ENCODE measurements around the gene UBAC2.

UBAC2 gene

DNA sequence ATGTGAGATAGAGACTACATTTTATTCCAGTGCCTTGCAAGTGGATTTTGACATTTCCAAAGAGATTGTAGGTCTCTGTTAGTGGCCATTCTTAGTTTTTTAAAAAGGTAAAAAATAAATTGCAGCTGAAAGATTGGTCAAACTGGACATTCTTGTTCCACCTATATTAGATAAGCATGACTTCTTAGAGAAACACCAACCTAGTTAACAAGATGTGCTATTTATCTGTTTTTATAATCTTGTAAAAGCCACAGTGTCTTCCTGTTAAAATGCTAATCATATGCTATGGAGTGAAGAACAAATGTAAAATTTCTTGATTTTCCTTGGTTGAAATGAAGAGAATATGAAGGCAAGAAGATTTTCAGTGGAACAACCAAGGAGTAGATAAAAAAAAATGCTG lies 140.0 kb downstream of the UBAC2 start:
- no peak for DNase-seq (ENCODE audit: low read depth in 2 of 2)

DNA sequence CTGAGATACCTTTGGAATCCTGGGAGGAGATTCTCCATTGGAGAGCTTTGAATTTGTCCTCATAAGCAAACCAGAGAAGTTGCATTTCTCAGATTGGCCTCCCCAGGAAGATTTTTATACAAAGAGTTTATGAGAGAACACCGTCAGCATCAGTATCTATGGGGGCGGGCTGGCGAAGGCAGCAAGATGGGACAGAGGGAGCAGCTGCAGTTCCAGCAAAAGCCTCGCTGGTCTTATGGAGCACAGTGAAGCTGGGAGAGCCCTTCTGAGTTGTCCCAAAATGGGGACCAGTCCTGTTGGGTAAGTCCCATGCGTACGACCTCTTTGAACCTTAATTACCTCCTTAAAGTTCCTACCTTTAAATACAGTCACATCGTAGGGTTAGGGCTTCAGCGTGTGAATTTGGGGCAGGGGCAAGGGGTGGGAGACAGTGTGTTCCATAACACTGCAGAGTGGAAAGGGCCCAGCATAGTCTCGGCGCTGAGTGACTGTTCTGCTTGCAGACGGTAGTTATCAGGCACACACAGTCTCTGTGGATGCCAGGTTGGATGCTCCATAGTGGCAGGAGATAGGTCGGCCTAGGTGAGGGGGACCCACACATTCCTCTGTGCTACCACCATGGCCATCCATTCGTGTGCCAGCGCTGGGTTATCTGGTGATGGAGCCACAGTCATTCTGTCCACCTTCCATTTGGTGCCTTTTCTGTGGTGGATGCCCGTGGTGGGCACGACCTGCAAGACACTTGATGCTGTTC lies 141.5 kb downstream of the UBAC2 start:
- DNase-seq (ENCODE audit: low read depth in 2 of 2): no peak

DNA sequence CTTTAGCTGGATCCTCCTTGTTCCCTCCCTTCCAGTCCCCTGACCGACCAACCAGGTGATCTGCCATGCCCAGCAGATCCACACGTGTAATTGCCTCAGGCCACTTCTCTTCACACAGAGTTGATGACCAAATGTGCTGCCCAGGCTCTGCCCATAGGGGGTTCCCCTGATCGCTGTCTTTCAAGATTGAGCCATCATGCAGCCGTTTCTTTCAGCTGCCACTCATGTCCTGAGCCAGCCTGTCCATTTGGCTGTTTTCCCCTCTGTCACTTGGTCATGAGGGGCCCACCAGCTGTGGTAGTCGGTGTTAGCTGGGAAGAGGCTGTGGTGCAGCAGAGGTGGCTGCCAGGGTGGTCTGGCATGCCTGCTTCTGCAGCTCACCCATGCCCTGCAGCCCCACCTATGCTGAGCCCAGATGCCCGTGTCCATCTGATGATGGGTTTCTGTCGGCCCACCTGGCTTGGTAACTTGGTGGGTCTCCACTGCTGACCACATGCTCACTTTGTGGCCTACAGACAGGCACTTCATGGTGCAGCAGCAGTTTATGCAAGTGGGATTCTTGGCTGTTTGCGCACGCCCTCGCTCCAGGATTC lies 142.2 kb downstream of the UBAC2 start:
- no peak for DNase-seq (ENCODE audit: low read depth in 2 of 2)

DNA sequence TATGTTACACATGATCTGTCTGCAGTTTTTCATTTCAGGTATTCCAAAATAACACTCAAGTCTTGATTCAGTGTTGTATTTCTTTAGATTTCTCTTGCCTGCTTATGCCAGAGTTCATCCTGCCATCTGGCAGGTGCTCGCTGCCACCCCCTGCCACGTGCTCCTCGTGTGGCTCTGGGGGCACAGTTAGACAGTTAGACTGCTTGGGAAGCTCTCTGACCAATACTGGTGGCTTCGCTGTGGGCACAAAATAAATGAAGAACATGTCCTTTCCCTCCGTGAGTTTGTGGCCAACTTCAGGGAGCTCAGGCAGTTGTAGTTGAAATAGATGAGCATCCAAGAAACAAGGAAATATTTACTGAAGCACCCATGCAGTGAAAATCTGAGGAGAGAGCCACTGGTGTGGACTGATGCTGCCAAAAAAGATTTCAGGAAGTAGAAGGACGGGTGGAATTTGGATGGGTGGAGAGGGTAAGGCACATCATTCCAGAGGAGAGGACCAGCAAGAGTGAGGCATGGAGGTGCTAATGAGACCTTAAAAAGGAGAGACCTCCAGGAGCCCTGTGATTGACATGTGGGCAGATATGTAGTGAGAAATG lies 144.1 kb downstream of the UBAC2 start:
- no peak for DNase-seq (ENCODE audit: low read depth in 2 of 2)

DNA sequence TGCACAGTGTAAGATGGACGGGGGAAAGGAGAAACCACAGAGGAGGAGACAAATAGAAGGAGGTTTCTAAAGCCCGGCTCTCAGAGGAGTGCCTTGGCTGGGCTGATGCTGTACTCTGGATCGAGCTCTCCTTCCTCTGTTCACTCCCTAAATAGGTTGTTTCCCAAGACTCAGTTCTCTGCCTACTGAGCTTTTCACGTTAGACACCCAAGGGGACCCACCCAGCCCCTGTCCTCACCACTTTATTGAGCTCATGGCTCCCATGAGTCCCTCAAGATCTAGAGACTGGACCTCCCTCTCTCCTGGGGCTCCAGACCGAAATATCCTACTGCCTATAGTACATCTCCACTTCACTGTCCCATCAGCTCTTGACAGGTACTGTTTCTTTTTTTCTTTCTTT lies 144.7 kb downstream of the UBAC2 start:
- no peak for DNase-seq (ENCODE audit: low read depth in 2 of 2)

DNA sequence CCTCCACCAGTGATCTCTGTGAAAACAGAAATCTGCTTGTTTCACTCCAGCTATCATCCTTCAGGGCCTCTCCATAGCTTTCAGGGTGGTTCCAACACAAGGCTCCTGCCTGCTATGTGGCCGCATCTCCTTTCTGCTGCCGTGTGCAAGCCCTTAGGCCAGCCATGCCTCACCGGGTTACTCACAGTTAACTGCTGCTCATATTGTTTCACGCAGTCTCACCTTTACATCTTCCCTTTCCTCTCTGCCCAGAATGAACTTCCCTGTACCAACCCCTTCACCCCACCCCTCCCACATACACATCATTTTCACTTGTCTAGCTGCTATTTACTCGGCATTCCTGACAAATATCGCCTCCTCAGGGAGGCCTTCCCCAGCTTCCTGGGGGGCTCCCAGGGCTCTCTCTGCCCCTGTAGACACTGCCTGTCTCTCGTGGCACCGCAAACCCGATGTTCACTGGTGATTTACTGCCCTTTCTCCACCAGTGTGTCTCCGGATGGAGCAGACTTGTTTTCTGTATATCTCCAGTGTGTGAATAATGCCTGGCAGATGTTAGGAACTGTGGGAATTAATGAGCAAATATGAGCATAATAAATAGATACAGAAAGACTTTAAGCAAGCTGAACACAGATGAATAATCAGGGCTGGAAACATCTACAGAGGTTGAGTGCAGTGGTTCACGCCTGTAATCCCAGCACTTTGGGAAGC lies 145.8 kb downstream of the UBAC2 start:
- DNase-seq (ENCODE audit: low read depth in 2 of 2): no peak

DNA sequence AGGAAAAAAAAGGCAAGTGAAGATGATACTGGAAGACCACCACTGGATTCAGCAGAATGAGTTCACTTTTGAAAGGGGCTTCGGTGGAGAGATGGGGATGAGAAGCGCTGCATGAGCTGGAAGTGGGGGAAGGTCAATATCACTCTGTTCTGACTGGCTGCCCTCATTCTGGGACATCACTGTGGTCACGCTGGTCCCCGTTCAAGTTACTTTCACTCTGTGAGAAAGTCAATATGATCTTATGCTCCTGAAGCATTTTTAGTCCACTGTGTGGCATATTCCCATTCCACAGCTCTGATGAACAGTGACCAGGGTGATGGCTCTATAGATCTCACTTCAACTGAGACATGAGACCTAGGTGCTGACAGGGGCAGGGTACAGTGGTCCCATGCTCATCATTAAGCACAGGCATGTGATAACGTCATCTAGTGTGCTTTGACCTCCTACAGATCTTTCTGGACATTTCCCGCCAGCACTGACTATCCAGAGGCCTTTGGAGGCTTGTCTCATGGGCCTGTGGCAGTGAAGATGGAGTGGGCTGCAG lies 146.8 kb downstream of the UBAC2 start:
- DNase-seq (ENCODE audit: low read depth in 2 of 2): no peak

DNA sequence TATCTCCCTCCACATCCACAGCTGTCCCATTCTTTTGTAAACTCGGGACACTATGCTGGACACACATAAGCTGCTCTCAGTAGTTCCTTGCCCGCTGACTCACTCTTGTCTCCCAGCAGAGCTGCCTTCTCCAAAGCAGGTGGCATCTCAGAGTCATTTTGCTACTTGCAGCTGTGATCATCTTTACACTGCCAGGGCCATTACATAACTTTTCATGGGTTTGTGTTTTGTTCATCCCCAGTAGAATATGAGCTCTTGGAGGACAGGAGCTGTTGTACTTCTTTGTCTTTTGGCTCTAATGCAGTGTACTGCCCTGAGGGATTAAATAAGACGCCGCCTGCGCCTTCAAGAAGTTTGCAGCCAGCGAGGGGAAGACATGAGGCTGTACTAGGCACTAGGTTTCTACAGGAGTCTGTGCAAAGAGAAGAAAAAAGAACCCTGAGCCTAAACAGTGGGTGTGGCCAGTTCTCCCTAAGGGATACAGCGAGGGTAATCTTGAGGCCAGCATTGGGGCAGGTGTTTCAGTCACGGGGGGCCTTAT lies 147.3 kb downstream of the UBAC2 start:
- DNase-seq (ENCODE audit: low read depth in 2 of 2): no peak

DNA sequence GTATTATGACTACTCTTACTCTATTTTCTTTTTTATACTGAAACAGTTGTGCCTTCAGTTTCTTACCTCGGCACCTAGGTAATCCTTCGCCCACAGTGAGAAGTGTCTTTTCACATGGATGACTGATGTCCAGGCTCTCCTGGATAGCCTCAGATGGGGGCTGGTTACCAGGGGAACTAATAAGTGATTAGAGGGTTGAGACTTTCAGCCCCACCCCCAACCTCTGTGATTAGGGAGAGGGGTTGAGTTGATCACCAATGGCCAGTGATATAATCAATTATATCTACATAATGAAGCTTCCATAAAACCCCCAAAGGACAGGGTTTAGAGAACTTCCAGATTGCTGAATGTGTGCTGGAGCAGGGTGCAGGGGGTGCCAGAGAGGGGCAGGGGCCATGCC lies 149.5 kb downstream of the UBAC2 start:
- no peak for DNase-seq (ENCODE audit: low read depth in 2 of 2)

DNA sequence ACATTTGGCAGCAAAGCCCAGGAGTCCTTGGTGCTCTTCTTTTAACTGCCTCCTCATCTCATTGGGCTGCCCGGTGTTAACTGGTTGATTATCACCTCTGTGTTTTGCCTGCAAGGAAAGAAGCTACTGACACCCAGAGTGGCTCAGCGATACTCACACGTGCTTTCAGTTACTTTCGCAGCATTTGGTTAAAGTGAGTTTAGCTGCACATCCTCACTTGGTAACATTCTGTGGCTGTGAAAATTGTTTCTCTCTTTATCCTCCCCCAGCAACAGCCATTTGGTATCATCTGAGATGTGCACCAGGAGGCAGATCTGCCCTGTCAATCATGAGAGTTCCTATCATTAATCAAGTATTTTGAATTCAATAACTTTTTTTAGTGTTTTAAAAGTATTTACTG lies 151.1 kb downstream of the UBAC2 start:
- no peak for DNase-seq (ENCODE audit: low read depth in 2 of 2)

DNA sequence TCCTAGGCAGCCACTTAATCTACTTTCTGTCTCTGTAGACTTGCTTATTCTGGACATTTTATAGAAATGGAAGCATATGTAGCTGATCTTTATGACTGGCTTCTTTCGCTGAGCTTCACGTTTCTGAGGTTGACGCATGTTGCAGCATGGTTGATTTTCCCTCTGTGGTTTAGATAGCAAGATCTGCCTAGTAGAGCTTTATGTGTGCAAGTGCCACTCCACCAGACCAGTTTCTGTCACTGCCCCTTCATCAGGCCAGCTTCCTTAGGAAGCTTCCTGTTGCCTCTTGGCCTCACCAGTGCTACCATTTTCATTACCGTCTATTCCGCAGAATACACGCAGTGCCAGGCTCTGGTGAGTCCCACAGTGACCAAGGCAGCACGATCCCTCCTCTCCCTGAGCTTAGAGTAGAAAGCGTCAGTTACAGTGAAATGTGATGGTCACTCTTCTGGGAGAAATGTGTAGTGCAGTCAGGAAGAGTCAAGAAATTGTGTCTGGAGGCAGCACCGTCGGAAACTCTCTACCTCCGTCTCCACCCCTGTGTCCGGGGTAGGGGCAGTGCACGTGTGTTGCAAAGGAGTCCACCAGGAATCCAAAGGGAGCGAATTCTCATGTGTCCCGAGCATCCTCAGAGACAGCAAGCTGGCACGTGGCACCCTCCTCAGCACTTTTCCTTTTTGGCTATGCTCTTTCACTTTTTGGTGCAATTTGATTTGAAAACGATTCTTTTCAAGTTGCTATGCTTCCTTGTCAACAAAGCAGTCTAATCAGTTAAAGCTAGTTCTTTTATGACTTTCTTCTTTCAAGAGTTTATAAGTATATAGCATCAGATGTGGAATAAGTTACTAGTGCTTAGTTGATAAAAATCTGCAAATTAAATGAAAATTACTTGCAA lies 151.9 kb downstream of the UBAC2 start:
- no peak for DNase-seq (ENCODE audit: low read depth in 2 of 2)

DNA sequence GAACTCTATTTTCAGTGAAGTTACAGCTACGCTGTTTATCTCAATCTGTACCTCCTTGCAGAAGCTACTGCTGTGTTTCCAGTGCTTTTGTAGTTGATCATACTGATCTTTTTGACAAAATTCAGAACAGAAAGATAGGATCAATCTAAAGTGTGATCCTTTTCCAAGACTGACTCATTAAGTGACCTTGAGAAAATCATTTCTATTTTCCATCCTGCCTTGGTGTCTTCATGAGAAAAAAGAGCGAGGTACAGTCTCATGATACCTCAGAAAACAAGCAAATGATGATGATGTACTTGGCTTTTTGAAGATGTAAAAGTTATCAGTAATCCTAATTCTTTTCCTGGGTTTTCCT lies 152.6 kb downstream of the UBAC2 start:
- DNase-seq (ENCODE audit: low read depth in 2 of 2): no peak

DNA sequence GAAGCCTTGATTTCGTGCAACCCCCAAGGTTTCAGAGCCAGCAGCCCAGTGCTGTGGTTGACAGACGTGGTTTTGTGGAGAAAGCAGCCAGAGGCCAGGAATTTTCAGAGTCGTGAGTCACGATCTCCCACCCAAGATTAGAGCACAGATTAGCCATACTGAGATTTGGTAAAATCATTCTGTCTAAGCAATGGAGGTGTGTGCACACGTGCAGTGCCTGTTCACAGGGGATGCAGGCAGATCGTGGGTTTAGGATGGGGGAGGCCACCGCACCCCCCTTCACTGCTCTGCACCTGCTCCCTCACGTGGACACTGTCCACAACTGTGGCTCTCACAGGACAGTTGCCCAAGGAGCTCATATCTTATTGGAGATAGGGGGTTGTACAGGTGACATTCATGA lies 153.2 kb downstream of the UBAC2 start:
- no peak for DNase-seq (ENCODE audit: low read depth in 2 of 2)

DNA sequence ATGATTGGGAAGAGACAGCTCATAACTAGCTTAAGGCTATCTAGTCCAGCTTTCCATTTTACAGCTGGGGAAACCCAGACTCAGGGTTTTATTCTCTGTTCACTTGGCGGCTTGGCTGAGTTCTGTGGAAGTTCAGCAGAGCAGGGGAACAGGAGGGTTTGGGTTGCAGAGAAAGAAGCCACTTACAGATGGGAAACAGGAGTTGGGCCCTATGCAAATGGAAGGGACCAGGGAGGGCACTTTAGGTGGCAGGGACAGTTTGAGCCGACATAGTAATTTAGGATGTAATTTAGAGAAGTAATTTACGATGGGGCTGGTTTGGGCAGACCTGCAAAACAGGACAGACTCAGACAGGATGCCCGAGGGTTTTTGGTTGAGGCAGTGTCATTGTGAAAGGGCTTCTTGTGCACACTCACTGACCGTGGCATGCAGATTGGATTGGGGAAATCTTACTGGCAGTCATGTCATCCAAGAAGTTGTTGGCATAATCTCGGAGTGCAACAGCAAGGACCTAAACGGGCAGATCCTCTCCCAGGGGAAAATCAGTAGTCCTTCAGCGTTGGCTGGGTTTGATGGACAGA lies 153.8 kb downstream of the UBAC2 start:
- no peak for DNase-seq (ENCODE audit: low read depth in 2 of 2)

DNA sequence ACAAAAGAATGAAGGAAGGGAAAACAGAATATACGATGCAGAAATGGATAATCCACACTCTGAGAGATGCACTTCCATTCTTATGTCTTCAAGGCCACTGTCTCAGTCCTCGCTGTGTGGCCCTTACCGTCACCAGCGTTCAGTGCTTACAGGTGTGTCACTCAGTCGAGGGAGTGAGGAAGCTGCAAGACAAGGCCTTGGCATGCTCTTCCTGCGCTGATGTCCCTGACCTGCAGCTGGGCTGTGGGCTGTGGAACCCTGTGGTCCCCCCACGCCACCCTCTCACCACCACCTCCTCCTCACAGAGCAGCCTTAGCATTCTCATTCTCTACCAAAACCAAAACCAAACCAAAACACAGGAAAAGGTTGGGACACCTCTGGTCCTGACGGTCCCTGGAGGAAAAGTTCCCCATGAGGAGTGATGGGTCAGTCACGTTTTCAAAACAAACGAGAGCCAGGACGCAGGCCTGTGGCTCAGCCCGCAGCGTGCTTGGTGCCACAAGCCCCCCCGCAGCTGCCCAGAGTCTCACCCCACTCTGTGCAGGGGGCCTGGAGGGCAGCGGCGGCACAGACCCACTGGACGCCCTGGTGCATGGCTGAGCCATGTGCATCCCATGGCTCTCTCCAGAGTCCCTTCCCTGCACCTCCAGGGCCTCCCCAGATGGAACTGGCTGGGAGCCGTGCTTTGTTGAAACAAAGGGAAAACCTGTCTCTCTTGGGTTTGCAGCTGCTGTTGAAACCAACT lies 154.8 kb downstream of the UBAC2 start:
- DNase-seq (ENCODE audit: low read depth in 2 of 2): no peak

DNA sequence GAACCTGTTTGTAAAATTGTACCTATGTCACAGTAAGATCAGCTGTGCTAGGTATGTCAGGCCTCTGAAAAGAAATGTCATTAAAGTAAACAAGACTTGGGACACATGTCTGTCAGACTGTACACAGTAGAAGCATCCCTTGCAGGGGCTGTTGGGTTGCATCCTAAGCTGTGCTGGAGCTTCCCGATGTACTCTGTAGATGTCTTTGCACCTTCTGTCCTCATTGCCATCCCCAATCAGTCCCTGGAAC lies 155.3 kb downstream of the UBAC2 start:
- no peak for DNase-seq (ENCODE audit: low read depth in 2 of 2)

DNA sequence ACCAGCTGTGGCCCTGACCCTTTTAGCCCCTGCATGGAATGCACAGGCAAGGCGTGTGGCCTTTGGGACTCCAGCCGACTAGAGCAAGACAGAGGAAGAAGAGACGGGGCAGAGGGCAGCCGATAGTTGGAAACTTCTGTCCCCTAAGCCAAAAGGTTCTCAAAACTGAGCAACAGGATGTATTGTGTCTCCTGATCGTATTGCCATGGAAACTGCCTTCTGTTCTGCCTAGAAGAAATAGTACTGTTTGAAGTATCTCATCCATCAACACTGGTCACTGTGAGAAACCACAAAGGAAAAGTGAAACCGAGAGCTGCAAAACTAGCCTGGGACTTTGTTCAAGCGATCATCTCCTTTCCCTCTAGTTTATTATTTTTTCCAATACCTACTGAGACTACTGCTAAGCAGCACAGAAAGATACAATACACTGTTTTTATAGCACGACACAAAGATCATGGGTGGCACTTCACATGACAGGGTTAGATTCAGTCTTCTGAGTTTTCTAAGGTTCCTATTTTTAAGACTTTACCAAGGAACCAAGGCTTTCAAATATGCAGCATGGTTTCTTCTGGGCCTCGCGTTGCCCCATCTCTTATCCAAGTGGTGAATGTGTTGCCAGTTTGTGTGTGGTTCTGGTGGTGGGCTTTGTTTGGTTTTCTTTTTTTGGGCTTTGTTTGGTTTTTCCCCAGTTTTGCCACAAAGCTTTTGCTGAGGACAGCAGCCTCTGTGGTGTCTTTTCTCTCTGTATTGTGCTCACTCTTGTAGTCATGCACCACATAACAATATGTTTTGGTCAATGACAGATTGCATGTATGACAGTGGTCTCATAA lies 155.8 kb downstream of the UBAC2 start:
- DNase-seq (ENCODE audit: low read depth in 2 of 2): no peak

DNA sequence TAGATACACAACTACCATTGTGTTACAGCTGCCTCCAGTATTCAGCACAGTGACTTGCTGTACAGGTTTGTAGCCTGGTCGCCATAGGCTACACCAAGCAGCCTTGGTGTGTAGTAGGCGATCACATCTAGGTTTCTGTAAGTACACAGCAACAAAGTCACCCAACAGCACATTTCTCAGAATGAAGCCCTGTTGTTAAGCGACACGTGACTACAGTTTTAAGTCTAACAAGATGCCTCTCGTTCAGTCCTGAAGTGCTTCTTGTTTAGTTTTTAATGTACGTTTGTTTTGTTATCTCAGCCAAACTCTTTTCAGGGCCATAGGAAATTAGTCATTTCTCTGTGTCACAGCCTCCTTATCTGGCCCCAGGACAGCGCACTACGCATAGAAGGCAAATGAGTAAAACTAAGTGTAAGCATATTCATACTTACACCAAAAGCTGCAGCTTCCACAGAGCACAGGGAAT lies 156.5 kb downstream of the UBAC2 start:
- no peak for DNase-seq (ENCODE audit: low read depth in 2 of 2)

DNA sequence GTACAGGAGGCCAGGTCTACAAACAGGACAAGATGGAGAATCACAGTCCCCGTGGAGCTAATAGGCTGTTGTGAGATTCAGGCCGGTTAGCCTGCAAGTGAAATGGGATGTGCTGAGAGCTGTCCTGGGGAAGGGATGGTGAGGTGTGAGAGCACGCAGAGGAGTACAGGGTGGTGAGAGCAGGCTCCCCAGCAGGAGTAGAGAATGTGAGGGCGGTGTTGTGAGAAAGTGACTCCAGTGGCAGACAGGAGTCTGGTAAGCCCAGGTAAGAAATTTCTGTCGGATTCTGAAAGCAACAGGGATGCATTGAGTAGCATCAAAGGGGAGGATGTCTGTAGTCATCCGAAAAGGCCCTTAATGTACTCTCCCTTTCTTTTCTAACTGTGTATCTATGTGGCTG lies 157.3 kb downstream of the UBAC2 start:
- no peak for DNase-seq (ENCODE audit: low read depth in 2 of 2)

DNA sequence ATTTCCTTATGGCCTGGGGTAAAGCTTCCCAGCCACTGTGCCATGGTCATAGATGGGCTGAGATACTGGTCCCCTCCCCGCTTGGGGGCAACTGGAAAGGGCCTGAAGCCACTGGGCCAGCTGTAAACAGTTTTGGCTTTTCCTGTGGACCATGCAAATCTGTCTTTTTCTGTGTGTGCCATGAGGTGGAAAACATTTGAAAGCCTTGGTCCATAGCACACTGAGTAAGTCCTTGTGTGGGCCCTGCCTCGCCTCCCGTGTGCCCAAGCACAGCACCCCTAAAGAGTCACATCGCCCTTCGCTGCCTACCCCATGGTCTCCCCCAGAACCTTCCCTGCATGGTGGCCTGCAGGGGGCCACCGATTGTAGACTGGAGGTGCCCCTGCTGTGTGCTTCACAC lies 158.9 kb downstream of the UBAC2 start:
- DNase-seq (ENCODE audit: low read depth in 2 of 2): no peak

All from stimulated activated CD8-positive, alpha-beta memory T cell treated with anti-CD3 and anti-CD28 coated beads, Interleukin-15, amount 100 ng/mL, for 4 hours (primary cell).